Myometrial cell (primary cell): ENCODE results near the gene SLC28A2. TPM values are rescaled to one million over a fixed set of nuclear protein-coding genes. Genes with fewer than 3 reads are reported as not detected.

Experiments used
- total RNA-seq: library from RNA; depleted of rRNA; stranded (reverse); fragments of >200 nt; gene quantifications from 2 replicates; pipeline ENCODE4 v1.2.3, GENCODE V29; 2015

SLC28A2 gene, protein sequence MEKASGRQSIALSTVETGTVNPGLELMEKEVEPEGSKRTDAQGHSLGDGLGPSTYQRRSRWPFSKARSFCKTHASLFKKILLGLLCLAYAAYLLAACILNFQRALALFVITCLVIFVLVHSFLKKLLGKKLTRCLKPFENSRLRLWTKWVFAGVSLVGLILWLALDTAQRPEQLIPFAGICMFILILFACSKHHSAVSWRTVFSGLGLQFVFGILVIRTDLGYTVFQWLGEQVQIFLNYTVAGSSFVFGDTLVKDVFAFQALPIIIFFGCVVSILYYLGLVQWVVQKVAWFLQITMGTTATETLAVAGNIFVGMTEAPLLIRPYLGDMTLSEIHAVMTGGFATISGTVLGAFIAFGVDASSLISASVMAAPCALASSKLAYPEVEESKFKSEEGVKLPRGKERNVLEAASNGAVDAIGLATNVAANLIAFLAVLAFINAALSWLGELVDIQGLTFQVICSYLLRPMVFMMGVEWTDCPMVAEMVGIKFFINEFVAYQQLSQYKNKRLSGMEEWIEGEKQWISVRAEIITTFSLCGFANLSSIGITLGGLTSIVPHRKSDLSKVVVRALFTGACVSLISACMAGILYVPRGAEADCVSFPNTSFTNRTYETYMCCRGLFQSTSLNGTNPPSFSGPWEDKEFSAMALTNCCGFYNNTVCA
- total RNA-seq = not detected in 2 replicates

DNA sequence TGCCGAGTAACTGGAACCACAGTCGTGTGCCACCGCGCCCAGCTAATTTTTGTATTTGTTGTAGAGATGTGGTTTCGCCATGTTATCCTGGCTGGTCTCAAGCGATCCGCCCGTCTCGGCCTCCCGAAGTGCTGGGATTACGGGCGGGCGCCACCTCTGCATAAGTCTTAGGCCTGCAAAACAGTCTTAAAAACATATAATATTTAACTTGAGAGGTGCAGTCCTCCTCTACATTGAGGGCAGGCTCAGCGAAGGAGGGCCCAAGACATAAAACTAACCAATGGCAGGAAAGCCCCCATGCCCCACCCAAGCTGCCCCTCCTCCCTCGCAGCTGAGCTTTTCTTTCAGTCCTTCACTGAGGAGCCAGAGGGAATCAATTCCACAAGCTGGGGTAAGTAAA is at the start of gene SLC28A2:
SLC28A2 (plus strand) TSS at position 347 of the 400 bp plus-strand sequence. CDS start 982 bp downstream, outside the sequence.

Other genes with a start within 250 kb of the SLC28A2 start
- gene SORD, start 229.0 kb upstream of the SLC28A2 start, total RNA-seq = 25.5 and 26.8 TPM in 2 replicates
- gene DUOX2, start 138.1 kb upstream of the SLC28A2 start, total RNA-seq = not detected in 2 replicates
- not detected in 2 replicates for gene DUOXA2, start 137.9 kb upstream of the SLC28A2 start, total RNA-seq
- not detected in 2 replicates for gene DUOXA1, start 122.4 kb upstream of the SLC28A2 start, total RNA-seq
- not detected in 2 replicates for gene DUOX1, start 122.2 kb upstream of the SLC28A2 start, total RNA-seq
- gene SHF, start 64.3 kb upstream of the SLC28A2 start, total RNA-seq = 2.0 and 7.8 TPM in 2 replicates
- under 0.01 TPM in 1 of 2 replicates, not detected in the other for gene GATM, start 126.3 kb downstream of the SLC28A2 start, total RNA-seq